Body of pancreas (tissue), 4 donors: ENCODE data around the gene PTPN5. TPM values are rescaled to one million over a fixed set of nuclear protein-coding genes. Genes with fewer than 3 reads are reported as not detected.

Experiments used
- ATAC-seq: fragments of 150-250 bp; one replicate; pipeline ENCODE4 v1.9.1; 2016
- DNase-seq, 4 donors: peaks; one replicate each; pipeline ENCODE4 v3.0.0-alpha.2; 2019
- H3K27ac ChIP-seq, 4 donors: fragments of 200-600 bp; sonication (generic); 1 replicate in 3 of 4; 2 replicates in 1 of 4; pipeline versions ENCODE4 v1.5.1 to v1.6.1; 2016 to 2019; ENCODE audit warnings: mild to moderate bottlenecking in 1 of 4, mixed read lengths in 1 of 4, moderate library complexity in 1 of 4
- H3K27me3 ChIP-seq, 2 donors: fragments of 200-600 bp; sonication (generic); one replicate each; pipeline ENCODE4 v1.6.0; 2016; ENCODE audit warnings: mild to moderate bottlenecking in 1 of 2
- H3K36me3 ChIP-seq, 2 donors: fragments of 200-600 bp; sonication (generic); replicated peaks in 1 of 2; 2 replicates each; pipeline ENCODE4 v1.5.1; 2016; ENCODE audit warnings: low read depth in 2 of 2; ENCODE audit not compliant: insufficient read depth in 1 of 2
- H3K4me1 ChIP-seq: fragments of 200-600 bp; sonication (generic); one replicate; pipeline ENCODE4 v1.6.0; 2016
- H3K4me3 ChIP-seq, 2 donors: fragments of 200-600 bp; sonication (generic); 1 replicate in 1 of 2; 2 replicates in 1 of 2; pipeline ENCODE4 v1.5.1; 2016 to 2019
- H3K9me3 ChIP-seq, 3 donors: fragments of 200-600 bp; sonication (generic); 1 replicate in 2 of 3; 2 replicates in 1 of 3; pipeline ENCODE4 v1.5.1; 2016
- POLR2A ChIP-seq, 3 donors: fragments of 450-650 bp; IDR thresholded peaks; one replicate each; pipeline ENCODE4 v1.6.1; 2016; ENCODE audit warnings: antibody characterized with exemption in 3 of 3, mild to moderate bottlenecking in 2 of 3
- WGBS, 2 donors: methylation state at CpG; one replicate each; pipeline ENCODE4 v1.1.5; 2017; 5-methylcytosine and 5-hydroxymethylcytosine counted together
- intact Hi-C: fragments of 100-400 bp; cut with DNase I; formaldehyde crosslinking; loops from one replicate; pipeline ENCODE4 v1.15.1; 2023
- total RNA-seq, 2 donors: library from RNA; depleted of rRNA; stranded (reverse); fragments of >200 nt; gene quantifications; one replicate each; pipeline ENCODE4 v1.1.0, GENCODE V29; 2016
- TF ChIP-seq, protein P1 (sequence below), 7 experiments: fragments of 450-650 bp in 4 of 7; fragments of 200-600 bp in 3 of 7; sonication (generic) in 3 of 7; IDR thresholded peaks; one replicate each; pipeline ENCODE4 v1.5.1; 2016 to 2019; ENCODE audit warnings: antibody characterized with exemption in 7 of 7

Gene PTPN5
- total RNA-seq, 2 donors from 2014 or later = 0.26 TPM; not detected in 1

DNA sequence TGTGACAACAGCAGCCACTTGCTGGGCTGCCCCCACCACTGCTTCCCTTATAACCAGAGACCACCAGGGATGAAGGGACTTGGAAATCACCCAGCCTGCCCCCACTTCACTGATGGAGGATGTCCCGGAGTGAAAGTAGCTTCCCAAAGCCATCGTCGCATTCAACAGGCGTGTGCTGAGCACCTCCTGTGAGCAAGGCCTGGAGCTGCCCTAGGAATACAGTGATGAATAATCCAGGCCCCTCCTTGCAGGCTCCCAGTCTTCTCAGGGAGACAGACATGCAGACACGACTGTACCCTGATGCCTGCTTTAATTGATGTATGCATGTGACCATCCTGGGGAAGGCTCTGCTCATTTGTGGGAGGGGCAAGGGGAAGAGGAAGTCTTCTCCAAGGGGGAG is 22.6 kb downstream of the PTPN5 start:
- intact Hi-C loops = no loop called here
- H3K4me3 ChIP-seq = no peak overlapping the region
- 78 to 79% methylated on average over 2 to 5 of the region's 5 CpGs for WGBS, 2 donors
- DNase-seq (no peak), ATAC-seq (no peak)
- no peaks in the 10 kb centered on the region for H3K9me3 ChIP-seq
- no peak overlapping the region for H3K27ac ChIP-seq
- H3K4me1 ChIP-seq = no peaks in the 10 kb centered on the region
- H3K36me3 ChIP-seq = no peaks in the 10 kb centered on the region
- H3K27me3 ChIP-seq = no peaks in the 10 kb centered on the region
- TF ChIP-seq POLR2A (IDR thresholded peaks at IDR 0.05) = no peak
- TF ChIP-seq, protein P1, sequence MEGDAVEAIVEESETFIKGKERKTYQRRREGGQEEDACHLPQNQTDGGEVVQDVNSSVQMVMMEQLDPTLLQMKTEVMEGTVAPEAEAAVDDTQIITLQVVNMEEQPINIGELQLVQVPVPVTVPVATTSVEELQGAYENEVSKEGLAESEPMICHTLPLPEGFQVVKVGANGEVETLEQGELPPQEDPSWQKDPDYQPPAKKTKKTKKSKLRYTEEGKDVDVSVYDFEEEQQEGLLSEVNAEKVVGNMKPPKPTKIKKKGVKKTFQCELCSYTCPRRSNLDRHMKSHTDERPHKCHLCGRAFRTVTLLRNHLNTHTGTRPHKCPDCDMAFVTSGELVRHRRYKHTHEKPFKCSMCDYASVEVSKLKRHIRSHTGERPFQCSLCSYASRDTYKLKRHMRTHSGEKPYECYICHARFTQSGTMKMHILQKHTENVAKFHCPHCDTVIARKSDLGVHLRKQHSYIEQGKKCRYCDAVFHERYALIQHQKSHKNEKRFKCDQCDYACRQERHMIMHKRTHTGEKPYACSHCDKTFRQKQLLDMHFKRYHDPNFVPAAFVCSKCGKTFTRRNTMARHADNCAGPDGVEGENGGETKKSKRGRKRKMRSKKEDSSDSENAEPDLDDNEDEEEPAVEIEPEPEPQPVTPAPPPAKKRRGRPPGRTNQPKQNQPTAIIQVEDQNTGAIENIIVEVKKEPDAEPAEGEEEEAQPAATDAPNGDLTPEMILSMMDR (IDR thresholded peaks at IDR 0.05) = no peak

DNA sequence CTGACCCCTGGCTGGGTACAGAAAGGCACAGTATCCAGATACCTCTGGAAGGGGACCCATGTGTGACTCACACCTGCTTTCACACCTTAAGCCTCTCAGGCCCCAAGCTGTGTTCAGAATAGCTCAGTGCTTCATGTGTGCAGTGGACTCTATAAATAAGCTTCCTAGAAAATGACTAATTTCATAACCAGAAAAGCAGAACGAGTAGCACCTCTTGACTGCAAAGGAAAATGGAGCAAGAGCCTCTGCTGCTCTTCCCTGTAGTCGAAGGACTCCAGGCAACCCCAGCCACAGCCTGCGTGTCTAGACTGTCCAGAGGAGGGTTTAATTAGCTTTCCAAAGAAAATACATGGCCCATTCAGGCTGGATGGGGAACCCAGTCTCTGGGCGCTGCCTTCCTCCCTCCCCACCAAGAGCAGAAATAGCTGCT is 23.1 kb downstream of the PTPN5 start:
- H3K27ac ChIP-seq = no peak overlapping the region
- H3K36me3 ChIP-seq = no peaks in the 10 kb centered on the region
- TF ChIP-seq POLR2A (IDR thresholded peaks at IDR 0.05) = no peak
- TF ChIP-seq, protein P1 (IDR thresholded peaks at IDR 0.05) = no peak
- no peaks in the 10 kb centered on the region for H3K27me3 ChIP-seq
- intact Hi-C loops = no loop called here
- 54 to 62% methylated on average over 4 of the region's 4 CpGs for WGBS, 2 donors
- ATAC-seq (no peak), DNase-seq (no peak)
- H3K4me1 ChIP-seq = no peaks in the 10 kb centered on the region
- H3K4me3 ChIP-seq = no peak overlapping the region
- no peaks in the 10 kb centered on the region for H3K9me3 ChIP-seq

DNA sequence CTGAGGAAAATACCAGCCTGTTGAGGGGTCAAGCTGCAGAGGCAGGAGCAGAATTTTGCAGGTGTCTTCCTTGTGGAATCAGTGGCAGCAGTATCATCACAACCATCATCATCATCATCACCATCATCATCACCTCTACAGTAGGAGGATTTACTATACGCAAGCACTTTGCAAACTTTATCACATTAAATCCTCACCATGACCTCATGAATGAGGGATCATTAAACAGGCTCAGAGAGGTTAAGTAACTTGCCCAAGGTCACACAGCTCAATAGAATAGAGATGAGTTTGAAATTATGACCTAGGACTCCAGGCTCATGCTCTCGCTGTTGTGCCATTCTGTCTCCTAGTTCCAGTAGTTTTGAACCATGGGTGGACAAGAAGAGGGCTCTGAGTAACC is 25.6 kb downstream of the PTPN5 start:
- DNase-seq = no peak
- Histone ChIP-seq H3K9me3 (no peaks in the 10 kb centered on the region), H3K4me1 (no peaks in the 10 kb centered on the region), H3K4me3 (no peak overlapping the region), H3K36me3 (no peaks in the 10 kb centered on the region), H3K27ac (no peak overlapping the region), H3K27me3 (no peaks in the 10 kb centered on the region)
- 61 to 73% methylated on average over 2 of the region's 2 CpGs for WGBS, 2 donors
- TF ChIP-seq, protein P1 (IDR thresholded peaks at IDR 0.05) = no peak
- TF ChIP-seq POLR2A (IDR thresholded peaks at IDR 0.05) = no peak
- intact Hi-C loops = no loop called here
- no peak for ATAC-seq

DNA sequence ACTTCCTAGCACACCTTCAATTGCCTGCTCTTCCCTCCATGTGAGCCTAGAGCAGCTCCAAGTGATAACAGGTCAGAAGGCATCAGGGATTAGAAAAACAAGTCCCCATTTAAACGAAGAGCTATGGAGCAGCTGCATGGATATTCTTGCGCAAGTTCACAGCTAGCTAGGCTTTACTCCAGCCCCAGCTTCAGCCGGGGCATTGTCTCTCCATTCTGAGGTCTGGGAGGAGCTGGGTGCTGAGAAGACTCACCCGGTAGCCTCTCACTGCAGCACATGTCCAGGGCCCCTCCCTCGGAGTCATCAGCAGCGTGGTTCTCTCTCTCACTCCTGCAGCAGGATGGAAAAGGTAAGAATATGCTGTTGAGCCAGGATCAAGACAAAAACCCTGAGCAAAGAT is 26.0 kb downstream of the PTPN5 start:
- TF ChIP-seq, protein P1 (IDR thresholded peaks at IDR 0.05) = no peak
- WGBS, 2 donors = 41 to 46% methylated on average over 6 of the region's 6 CpGs
- Histone ChIP-seq H3K9me3 (no peaks in the 10 kb centered on the region), H3K27ac (no peak overlapping the region), H3K36me3 (no peaks in the 10 kb centered on the region), H3K4me3 (no peak overlapping the region), H3K4me1 (no peaks in the 10 kb centered on the region), H3K27me3 (no peaks in the 10 kb centered on the region)
- DNase-seq (no peak), ATAC-seq (no peak)
- intact Hi-C loops = no loop called here

DNA sequence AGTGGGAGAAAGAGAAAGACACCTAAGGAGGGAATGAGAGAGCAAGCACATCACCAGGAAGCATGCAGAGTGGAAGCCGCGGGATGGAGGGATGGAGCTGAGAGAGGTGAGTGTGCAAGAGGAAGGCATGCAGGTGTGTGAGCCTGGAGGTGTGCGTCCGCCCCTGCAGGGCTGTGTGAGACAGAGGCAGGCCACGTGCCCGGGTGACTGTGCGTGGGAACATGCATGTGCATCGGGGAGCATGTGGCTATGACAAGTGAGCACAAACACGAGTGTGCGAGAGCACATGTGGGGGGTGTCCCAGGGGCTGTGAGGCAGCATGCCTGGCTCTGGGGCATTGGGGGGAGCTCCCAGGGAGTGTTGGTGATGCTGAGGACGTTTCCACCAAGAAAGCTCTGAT is 29.9 kb downstream of the PTPN5 start:
- intact Hi-C loops = no loop called here
- ATAC-seq (no peak), DNase-seq (no peak)
- Histone ChIP-seq H3K27me3 (no peaks in the 10 kb centered on the region), H3K9me3 (no peaks in the 10 kb centered on the region), H3K27ac (no peak overlapping the region), H3K36me3 (no peaks in the 10 kb centered on the region), H3K4me1 (no peaks in the 10 kb centered on the region), H3K4me3 (no peak overlapping the region)
- 79 to 81% methylated on average over 10 to 11 of the region's 11 CpGs for WGBS, 2 donors
- no peak for TF ChIP-seq POLR2A (IDR thresholded peaks at IDR 0.05)
- TF ChIP-seq, protein P1 (IDR thresholded peaks at IDR 0.05) = no peak
